Measurements from ENCODE around the gene OR2G3.
A peak's percentile ranks its signal among the peaks of the same experiment; 100 is the strongest.

Gene OR2G3

GRCh38 chr1:247574236-247574635 lies 31.1 kb upstream of the OR2G3 start:
- TF ChIP-seq GABPA (IDR thresholded peaks at IDR 0.05; ENCODE audit: low read depth) = no peak
- TF ChIP-seq SPI1 (IDR thresholded peaks at IDR 0.05; ENCODE audit: borderline replicate concordance, low read depth) = no peak
- no peak for TF ChIP-seq CTCF (IDR thresholded peaks at IDR 0.05; ENCODE audit: insufficient read depth, low read length)
- TF ChIP-seq POLR2AphosphoS5 (IDR thresholded peaks at IDR 0.05; ENCODE audit: low read depth) = no peak
- TF ChIP-seq REST (IDR thresholded peaks at IDR 0.05; ENCODE audit: insufficient replicate concordance, low read depth) = no peak
- no peak overlapping the region for H3K27ac ChIP-seq (replicated peaks)
- no peaks in the 10 kb centered on the region for H3K27me3 ChIP-seq (ENCODE audit: insufficient read depth, poor library complexity, severe bottlenecking)
- H3K4me3 ChIP-seq (replicated peaks; ENCODE audit: insufficient read depth, low read length) = no peak overlapping the region
- DNase-seq (ENCODE audit: low read depth in 1 of 2, low spot score in 1 of 2) = no peak

GRCh38 chr1:247574664-247575063 lies 30.7 kb upstream of the OR2G3 start:
- no peak for TF ChIP-seq CTCF (IDR thresholded peaks at IDR 0.05; ENCODE audit: insufficient read depth, low read length)
- TF ChIP-seq GABPA (IDR thresholded peaks at IDR 0.05; ENCODE audit: low read depth) = no peak
- no peak for DNase-seq (ENCODE audit: low read depth in 1 of 2, low spot score in 1 of 2)

GRCh38 chr1:247576514-247576913 lies 28.9 kb upstream of the OR2G3 start:
- Histone ChIP-seq H3K27ac (replicated peaks) (no peak overlapping the region), H3K27me3 (ENCODE audit: insufficient read depth, poor library complexity, severe bottlenecking) (no peaks in the 10 kb centered on the region), H3K4me3 (replicated peaks; ENCODE audit: insufficient read depth, low read length) (no peak overlapping the region)
- TF ChIP-seq GABPA (IDR thresholded peaks at IDR 0.05; ENCODE audit: low read depth) = no peak
- TF ChIP-seq POLR2AphosphoS5 (IDR thresholded peaks at IDR 0.05; ENCODE audit: low read depth) = no peak
- TF ChIP-seq CTCF (IDR thresholded peaks at IDR 0.05; ENCODE audit: insufficient read depth, low read length) = peak; percentile 56
- TF ChIP-seq REST (IDR thresholded peaks at IDR 0.05; ENCODE audit: insufficient replicate concordance, low read depth) = no peak
- TF ChIP-seq SPI1 (IDR thresholded peaks at IDR 0.05; ENCODE audit: borderline replicate concordance, low read depth) = no peak
- DNase-seq (ENCODE audit: low read depth in 1 of 2, low spot score in 1 of 2) = peak; percentile 11 to 34

More at GRCh38 chr1:247574664-247575063, 30.7 kb upstream of the OR2G3 start:
- no peak overlapping the region for H3K27ac ChIP-seq (replicated peaks)
- H3K27me3 ChIP-seq (ENCODE audit: insufficient read depth, poor library complexity, severe bottlenecking) = no peaks in the 10 kb centered on the region
- H3K4me3 ChIP-seq (replicated peaks; ENCODE audit: insufficient read depth, low read length) = no peak overlapping the region

GRCh38 chr1:247578946-247579460 lies 26.4 kb upstream of the OR2G3 start:
- TF ChIP-seq SPI1 (IDR thresholded peaks at IDR 0.05; ENCODE audit: borderline replicate concordance, low read depth) (no peak), CTCF (IDR thresholded peaks at IDR 0.05; ENCODE audit: insufficient read depth, low read length) (no peak), GABPA (IDR thresholded peaks at IDR 0.05; ENCODE audit: low read depth) (no peak), POLR2AphosphoS5 (IDR thresholded peaks at IDR 0.05; ENCODE audit: low read depth) (no peak), REST (IDR thresholded peaks at IDR 0.05; ENCODE audit: insufficient replicate concordance, low read depth) (no peak)
- no peak overlapping the region for H3K4me3 ChIP-seq (replicated peaks; ENCODE audit: insufficient read depth, low read length)
- no peak overlapping the region for H3K27ac ChIP-seq (replicated peaks)
- no peaks in the 10 kb centered on the region for H3K27me3 ChIP-seq (ENCODE audit: insufficient read depth, poor library complexity, severe bottlenecking)
- no peak for DNase-seq (ENCODE audit: low read depth in 1 of 2, low spot score in 1 of 2)
